Caki2 (cell line): ENCODE data around the gene NDFIP1. TPM values are rescaled to one million over a fixed set of nuclear protein-coding genes. Genes with fewer than 3 reads are reported as not detected.

Source experiments
- DNase-seq: peaks from one replicate; pipeline ENCODE4 v3.0.0-alpha.2; 2015; ENCODE audit warnings: low read depth
- in situ Hi-C: cut with HindIII; loops from 2 replicates; pipeline ENCODE4 v1.10.0; 2016; ENCODE audit warnings: low sequenced_read_pairs, low pct_unique_long_range_greater_than_20kb, mixed read lengths
- total RNA-seq: library from RNA; depleted of rRNA; stranded (reverse); fragments of >200 nt; shearing (Covaris generic); gene quantifications from 2 replicates; pipeline ENCODE4 v1.2.3, GENCODE V29; 2014; ENCODE audit warnings: low replicate concordance; rRNA removed

Gene NDFIP1, protein sequence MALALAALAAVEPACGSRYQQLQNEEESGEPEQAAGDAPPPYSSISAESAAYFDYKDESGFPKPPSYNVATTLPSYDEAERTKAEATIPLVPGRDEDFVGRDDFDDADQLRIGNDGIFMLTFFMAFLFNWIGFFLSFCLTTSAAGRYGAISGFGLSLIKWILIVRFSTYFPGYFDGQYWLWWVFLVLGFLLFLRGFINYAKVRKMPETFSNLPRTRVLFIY
- 99.1 and 132 TPM in 2 replicates for total RNA-seq

DNA sequence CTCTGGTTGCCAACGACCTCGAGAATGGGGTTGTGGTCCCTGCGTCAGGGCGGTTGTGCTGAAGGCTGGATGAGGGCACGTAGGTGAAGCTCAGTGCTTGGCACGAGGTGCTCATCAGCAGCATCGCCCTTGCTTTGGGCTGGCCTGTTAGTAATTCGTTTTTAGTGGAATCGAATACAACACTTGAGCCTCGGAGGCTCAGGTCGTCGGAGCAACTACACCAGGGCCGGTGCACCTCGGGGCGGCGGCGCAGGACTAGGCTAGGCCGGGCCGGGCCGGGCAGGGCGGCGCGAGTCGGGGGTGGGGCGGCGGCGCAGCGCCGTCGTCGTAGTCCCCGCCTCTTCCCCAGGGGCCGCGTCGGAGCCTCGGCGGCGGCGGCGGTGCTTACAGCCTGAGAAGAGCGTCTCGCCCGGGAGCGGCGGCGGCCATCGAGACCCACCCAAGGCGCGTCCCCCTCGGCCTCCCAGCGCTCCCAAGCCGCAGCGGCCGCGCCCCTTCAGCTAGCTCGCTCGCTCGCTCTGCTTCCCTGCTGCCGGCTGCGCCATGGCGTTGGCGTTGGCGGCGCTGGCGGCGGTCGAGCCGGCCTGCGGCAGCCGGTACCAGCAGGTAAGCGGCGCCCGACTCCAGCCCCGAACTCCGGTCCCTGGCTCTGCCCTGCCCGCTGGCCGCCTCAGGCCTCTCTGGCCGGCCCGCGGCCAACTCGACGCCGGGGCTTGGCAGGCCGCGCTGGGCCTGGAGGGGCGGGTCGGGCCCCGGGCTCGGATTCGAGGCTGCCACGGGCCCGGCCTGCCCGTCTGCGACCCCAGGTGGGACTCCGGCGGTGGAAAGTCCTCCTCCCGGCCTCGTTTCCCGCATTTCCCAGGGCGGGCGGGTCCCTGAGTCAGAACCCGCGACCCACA, at the start of gene NDFIP1:
Gene NDFIP1 (plus strand): TSS at position 348 of the 899 bp plus-strand sequence. CDS start 196 bp downstream, at position 544.
- DNase-seq, result peak; percentile 87
- in situ Hi-C loops, result no loop called here

DNA sequence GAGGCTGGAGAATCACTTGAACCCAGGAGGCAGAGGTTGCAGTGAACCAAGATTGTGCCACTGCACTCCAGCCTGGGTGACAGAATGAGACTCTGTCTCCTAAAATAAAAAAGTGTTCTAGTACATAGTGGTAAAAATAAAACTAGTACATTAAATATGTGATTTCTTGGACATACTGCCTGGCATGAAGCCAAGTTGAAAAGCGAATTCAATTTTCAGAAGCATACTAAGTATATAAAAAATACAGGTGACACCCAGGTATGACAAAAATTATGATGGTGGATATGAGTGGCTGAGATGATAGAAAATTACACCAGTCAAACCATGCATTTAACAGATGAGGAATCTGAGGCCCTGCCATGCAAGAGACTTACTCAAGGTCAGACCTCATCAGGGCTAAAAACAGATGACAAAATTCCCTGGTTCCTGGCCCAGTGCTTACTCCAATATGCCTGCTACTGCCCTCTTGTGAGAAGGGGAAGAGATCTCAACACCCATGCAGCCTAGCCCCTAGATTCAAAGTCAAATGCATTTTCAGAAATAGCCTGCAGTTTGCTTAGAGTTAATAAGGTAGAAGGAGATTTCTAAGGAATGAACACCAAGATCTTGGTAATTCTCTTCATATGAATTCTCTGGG, 49.2 kb upstream of the NDFIP1 start:
- no peak for DNase-seq
- in situ Hi-C loops, result no loop called here

DNA sequence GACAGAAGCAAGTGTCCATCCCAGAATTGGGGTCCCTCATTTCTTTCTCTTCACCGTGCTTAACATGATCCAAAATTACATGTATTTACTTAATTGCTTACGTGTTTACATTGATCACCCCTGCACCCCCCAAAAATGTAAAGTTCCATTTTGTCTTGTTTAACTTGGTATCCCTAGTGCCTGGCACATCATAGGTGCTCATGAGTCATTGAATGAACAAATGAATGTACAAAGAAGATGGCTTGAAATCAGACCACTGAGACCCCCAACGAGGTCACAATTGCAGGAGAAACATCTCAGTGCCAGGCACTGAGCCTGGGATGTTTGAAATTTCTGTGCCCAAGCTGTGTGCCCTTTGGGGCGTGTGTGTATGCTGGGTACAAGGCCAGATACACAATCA, 45.2 kb upstream of the NDFIP1 start:
- DNase-seq, result no peak
- in situ Hi-C loops, result no loop called here

DNA sequence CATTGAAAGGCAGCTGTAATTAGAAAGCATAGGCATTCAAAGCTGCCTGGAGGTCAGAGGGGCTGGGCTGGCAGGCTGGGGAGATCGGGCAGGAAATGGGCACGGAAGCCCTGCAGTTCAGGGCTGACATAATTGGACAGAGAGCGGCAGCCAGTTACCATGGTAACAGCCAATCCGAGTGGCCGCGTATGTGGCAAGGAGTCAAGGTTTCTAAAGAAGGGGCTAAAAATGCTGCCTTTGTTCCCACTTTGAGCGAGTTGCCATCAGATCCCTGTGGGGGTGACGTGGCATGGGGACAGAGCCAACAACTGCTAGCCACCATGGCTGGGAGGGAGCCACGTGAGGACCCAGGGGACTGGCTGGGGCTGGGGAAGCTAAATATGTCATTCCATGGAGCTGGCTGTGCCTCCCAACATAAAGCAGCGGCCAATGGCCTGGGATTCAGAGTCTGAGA, 44.7 kb upstream of the NDFIP1 start:
- in situ Hi-C loops, result no loop called here
- no peak for DNase-seq

DNA sequence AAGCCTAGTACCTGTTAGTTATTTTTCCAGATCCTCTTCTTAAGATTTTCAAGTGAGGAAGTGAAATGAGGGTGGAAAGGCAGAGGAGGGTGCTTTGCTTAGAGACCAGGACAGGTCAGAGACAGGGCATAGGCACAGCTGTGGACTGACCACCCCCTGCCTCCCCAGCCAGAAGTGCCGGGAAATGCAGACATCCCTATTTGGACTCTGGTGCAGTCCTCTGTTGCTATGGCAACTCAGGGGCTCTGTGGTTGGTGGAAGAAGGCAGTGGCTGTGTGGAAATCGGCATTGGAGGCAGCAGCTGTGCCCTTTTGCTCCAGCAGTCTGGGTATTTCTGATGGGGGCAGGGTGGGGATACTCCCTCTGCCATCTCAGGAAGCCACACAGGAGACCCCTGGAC, 43.3 kb upstream of the NDFIP1 start:
- in situ Hi-C loops, result no loop called here
- no peak for DNase-seq

DNA sequence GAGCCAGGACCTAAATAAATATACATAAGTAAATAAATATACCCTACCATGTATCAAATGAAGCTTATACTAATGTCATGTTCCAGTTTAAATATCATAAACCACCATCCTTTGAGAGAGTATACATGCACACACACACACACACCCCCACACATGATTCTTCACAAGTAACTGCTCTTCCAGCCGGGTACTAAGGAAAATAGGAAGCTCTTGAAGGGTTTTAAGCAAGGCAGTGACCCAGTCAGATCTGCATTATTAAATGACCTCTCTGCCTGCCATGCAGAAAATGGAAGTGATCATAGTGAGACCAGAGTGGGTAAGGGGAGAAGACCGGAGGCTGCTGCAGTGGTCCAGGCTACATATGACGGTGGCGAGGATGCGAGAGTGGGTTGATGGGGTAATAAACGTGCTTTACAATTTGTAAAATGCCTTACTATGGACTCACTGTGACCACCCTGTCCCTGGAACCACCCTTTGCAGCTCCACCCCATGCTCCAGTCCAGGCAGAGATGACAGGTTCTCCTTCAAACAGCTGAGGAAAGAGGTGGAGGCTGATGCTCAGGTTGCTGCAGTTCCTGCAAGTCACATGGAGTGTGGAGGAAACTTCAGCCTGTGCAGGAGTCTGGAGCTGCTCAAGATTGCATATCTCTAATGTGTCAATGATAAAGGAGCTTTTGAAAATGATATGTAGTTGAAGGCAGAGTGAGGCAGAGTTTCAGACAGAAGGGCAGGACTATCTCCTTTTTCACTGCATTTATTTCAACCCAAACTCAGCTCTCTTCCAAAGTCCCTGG, 38.8 kb upstream of the NDFIP1 start:
- in situ Hi-C loops, result no loop called here
- DNase-seq, result no peak

DNA sequence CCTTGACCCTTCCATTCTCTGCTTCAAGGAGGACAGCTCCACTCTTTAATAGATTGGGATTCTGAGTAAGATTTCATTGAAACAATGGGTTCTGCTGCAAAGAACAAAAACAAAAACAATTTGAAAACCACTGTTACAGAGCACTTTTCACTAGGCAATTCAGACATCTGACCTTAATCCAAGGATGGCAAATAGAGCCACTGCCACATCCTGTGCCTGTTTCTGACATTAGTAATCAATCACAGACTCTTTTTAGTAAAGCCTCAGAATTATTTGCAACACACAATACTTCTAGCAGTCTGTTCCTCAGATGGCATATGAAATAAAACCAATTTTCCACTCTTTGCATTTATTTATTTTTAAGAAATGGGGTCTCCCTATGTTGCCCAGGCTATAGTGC, 37.8 kb upstream of the NDFIP1 start:
- in situ Hi-C loops, result no loop called here
- DNase-seq, result no peak

DNA sequence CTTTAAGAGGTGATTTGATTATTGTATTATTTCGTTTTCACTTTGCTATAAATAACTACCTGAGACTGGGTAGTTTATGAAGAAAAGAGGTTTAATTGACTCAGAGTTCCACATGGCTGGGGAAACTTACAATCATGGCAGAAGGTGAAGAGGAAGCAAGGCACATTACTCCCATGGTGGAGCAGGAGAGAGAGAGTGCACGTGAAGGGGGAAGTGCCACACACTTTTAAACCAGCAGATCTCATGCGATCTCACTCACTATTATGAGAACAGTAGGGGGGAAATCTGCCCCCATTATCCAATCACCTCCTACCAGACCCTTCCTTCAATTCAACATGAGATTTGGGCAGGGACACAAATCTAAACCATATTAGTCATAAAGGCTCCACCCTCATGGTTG, 36.1 kb upstream of the NDFIP1 start:
- in situ Hi-C loops, result no loop called here
- no peak for DNase-seq

DNA sequence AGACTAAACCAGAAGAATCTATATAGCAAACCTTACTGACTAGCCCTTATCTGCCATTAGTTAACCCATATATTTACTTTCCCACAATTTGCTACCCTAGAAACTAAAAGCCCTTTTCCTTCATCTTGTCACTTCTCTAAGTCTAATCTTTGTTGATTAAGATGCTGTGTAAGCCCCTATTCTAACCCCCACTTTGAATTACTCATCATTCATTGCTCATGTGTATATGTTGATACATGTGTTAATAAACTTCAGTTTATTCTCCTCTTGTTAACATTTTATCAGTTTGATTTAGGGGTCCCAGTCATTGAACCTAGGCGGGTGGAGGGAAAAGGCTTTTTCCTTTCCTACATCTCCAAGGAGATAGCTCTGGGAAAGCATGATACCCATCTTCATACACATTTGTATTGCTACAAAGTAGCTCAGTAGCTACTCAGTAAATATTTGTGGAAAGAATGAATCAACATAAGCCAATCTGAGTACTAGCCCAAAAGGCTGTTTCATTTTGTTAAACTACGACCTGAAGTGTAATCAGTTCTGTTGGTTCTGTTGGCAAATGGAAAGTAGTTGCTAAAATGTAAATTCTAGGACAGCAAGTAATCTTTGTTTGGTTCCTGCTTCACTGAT, 35.1 kb upstream of the NDFIP1 start:
- DNase-seq, result no peak
- in situ Hi-C loops, result no loop called here

DNA sequence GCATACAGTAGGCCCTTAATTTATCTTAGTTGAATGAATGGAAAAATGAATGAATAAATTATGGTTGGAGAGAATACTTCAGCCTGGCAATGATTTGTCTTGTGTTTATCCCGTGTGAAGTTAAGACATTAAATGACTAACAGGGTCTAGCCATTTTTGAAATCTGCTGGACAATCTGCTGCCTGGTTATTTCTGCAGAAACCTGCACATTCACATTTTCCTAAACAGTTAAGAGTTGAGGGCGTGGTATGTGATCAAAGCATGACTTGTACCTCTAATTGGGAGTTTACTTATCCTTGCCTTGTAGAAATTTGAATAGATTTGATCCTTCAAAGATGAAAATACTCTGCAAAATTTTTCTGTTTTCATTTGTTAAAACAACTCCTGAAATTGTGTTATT, 34.6 kb upstream of the NDFIP1 start:
- in situ Hi-C loops, result no loop called here
- no peak for DNase-seq

DNA sequence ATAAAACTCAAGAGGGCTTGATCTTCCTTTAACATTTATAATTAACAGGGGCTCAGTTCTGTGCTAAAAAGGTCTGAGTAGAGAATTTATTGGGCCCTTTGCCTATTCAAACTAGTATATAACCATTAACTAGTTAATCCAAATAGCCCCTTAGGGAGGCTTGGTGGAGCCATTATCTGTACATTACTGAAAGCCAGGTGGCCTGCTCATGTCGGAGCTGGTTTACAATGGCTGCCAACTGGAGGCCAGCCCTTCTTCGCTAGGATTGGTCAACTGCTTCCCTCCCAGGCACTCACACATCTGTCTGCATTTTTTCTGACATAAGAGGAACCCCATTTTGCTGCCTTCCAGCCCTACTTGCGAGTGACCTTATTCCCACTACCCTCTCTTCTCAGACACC, 30.4 kb upstream of the NDFIP1 start:
- in situ Hi-C loops, result no loop called here
- no peak for DNase-seq

DNA sequence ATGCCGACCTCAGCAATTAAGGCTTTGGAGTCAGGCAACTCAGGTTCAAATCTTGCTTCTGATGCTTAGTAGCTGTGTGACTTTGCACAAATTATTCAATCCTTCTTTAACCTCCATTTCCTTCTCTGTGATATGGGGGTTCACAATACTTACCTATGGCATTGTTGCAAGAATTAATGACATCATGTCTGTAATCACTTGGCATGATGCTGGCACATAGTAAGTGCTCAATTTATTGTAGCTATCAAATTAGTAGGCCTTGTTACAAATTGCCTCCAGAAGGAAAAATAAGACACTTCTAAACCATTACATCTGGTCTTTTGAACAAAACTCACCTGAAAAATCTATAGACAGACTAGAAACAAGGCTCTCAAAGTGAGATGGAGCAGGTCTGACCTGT, 29.9 kb upstream of the NDFIP1 start:
- in situ Hi-C loops, result no loop called here

DNA sequence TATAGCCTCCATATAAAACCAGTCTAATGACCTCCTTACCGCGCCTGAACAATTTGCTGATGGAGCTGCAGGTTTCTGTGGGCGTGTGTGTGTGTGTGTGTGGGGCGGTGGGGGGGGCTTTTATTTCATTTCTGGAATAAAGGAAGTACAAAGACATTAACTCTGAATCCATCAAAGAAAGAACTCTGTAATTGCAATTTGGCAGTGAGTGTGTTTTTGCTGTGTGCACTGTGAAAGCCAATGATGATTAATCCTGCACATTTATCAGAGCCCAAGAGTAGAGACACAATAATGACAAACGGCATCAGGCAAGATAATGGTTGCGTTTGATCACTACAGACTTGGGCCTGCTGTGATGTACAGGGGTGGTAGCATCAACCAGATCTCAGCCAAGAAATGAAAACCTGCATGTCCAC, 29.3 kb upstream of the NDFIP1 start:
- DNase-seq, result no peak
- in situ Hi-C loops, result no loop called here

More for the DNA sequence above, 29.9 kb upstream of the NDFIP1 start:
- no peak for DNase-seq

DNA sequence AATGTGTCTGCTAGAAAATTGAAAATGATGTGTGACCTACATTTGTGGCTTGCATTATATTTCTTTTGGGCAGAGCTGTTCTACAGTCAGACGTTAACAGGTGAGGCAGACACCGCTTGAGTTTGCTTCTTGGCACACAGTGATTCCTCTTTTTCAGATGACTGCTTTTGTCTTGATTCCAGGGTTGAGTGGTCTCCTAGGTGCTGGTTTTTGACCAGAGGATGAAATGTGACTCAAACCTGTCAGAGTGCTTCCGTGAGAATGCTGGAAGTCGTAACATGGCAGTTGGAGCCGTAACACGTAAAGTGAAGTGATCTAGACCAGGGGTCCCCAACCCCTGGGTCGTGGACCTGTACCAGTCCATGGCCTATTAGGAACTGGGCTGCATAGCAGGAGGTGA, 28.3 kb upstream of the NDFIP1 start:
- no peak for DNase-seq
- in situ Hi-C loops, result no loop called here

DNA sequence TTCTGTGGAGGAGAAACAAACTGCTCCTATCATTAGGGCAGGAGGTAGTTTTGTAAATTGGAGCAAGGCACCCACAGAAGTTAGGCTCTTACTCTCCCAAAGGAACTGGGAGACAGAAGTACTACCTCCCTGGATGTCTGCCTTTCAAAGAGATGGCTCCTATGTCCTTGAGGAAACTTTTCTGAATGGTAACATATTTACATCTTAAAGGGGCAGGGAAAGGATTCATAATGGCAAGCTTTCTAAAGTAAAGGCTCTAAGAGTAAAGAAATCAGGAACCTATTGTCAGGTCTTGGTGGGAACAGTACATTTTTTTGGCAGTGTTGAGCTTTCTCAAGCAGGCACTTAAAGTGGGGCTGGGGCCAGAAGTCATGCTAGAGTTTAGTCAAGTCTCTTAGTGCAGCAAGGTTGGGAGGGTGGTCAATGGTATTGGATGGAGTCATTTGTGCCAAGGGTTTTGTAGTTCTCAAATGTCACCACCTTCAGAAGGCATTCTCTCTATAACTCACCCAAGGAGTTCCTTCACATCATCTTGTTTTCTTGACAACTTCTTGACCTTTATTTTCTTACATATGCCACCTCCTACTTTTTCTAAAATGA, 26.3 kb upstream of the NDFIP1 start:
- in situ Hi-C loops, result no loop called here
- DNase-seq, result no peak

DNA sequence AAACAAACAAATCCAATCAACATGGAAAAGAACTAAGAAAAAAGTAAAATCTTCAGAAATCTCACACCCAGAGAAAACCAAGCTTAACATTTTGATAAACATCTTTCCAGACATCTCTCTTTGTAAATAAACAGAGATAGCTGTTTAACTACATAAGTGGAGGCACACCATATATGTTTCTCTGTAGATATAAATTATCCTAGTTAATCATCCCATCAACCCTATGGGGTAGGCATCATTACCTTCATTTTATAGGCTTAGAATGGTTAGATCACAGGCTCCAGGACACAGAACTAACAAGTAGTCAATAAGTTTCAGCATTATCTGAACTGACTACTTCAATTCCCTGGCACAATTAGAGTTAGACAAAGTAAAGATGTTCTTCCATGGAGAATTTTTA, 22.4 kb upstream of the NDFIP1 start:
- DNase-seq, result no peak
- in situ Hi-C loops, result no loop called here

DNA sequence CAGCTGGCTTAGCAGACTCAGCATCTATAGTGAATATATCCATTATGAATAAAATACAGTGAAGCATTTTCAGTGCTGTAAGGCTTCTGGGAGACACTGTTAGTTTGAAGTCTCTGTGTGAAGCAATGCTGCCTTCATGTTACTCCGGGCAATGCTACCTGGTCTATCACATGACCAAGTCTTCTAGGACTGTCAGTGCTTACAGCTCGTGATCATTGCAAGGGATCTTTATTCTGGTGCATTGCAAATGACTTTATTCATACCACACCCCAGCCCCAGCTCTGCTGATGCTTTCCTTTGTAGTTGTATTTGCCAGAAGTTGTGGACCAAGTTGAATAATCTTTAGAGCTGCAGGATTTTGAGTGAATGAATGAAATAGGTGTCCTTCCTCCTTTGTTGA, 21.9 kb upstream of the NDFIP1 start:
- in situ Hi-C loops, result no loop called here
- no peak for DNase-seq
